GM12801 (cell line): ENCODE data around the gene ATF6.

Experiments
- CTCF ChIP-seq: IDR thresholded peaks from one replicate; pipeline ENCODE4 v1.5.1; 2011; ENCODE audit warnings: control low read depth; ENCODE audit not compliant: insufficient read length; ENCODE audit errors: extremely low read depth

Gene ATF6

GRCh38 chr1:161730050-161730564, 36.0 kb upstream of the ATF6 start:
- no peak for TF ChIP-seq CTCF

- TF ChIP-seq CTCF, result no peak
Measured at GRCh38 chr1:161731241-161731640, 34.9 kb upstream of the ATF6 start.

GRCh38 chr1:161731981-161732718, 34.0 kb upstream of the ATF6 start:
- no peak for TF ChIP-seq CTCF

DNA sequence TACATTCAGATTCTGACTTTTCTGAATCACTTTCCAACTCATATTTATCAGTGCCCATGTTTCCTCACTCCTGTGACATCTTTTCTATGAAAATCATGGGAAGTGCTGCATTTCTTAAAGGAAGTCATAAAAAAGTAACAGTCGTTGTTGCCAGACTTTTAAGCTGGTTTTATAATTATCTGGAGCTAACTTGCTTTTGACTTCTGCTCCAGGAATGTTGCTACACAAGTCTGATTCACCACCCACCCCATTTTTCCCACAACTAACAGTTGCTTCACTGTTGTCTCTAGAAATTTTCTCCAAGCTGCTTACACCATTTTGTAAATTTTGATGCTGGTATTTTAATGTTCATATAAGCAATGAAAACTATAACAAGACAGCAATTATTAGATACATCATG, 32.6 kb upstream of the ATF6 start:
- TF ChIP-seq CTCF, result no peak

GRCh38 chr1:161735837-161736236, 30.3 kb upstream of the ATF6 start:
- no peak for TF ChIP-seq CTCF

DNA sequence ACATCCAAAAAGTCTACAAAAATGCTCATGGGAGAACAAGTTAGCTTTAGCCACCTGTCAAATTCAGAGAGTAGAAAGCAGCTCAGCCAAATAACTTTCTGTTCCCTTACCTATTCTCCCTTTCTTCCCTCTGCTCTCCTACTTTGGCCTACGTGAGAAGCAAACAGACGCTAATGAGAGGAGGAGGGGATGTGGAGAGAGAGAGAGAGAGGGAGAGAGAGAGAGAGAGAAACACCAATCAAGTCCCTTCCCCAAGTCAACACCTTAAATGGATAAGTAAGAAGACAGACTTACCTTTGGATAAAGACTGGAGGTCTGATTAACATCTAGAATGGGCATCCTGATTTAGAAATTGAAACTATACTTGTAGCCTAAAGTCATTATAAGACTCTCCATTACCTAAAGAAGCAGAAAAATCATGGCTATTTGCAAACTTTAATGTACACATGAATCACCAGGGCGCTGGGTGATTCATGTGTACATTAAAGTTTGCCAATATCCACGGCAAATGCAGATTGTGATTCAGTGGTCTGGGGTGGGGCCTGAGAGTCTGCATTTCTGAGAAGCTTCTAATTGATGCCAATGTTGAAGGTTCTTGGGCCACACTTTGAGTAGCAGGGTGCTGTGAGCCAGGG, 29.7 kb upstream of the ATF6 start:
- no peak for TF ChIP-seq CTCF

- TF ChIP-seq CTCF, result no peak
Measured at GRCh38 chr1:161737625-161738024, 28.5 kb upstream of the ATF6 start.
